Activated CD8-positive, alpha-beta memory T cell treated with anti-CD3 and anti-CD28 coated beads for 48 hours (primary cell): ENCODE measurements around the gene HEY2.
A peak's percentile ranks its signal among the peaks of the same experiment; 100 is the strongest.
"Not testable (repeated sequence)": the region's sequence is repeated elsewhere in the genome, so short reads cannot be mapped to it uniquely, and the experiment has no call there.

Experiments
- DNase-seq, 3 experiments: peaks; one replicate each; pipeline ENCODE4 v3.0.0-alpha.2; 2020; ENCODE audit warnings: low read depth in 2 of 3, low spot score in 2 of 3

The HEY2 gene

GRCh38 chr6:125749173-125749864 lies at the start of gene HEY2:
TSS of gene HEY2 (plus strand) at chr6:125749632. CDS start at chr6:125749777, 145 bp downstream.
- peak; percentile 63 to 78 (median 65) for DNase-seq

GRCh38 chr6:125700581-125701353 lies 48.7 kb upstream of the HEY2 start:
- DNase-seq: no peak

DNA sequence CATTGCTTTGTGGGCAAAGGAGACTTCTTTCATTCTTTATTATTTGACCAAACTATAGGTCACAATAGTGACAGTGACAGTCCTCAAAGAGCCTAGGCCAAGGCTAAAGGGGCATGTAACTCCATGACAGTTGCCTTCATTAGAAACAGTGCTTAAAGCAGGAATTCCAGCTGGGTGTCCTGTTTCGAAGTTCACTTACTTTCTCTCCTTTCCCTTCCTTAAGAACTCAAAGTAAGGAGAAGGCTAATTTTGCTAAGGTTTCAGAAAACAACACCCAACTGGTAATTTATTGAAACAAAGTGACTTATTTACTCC lies 48.1 kb upstream of the HEY2 start:
- DNase-seq: no peak

- DNase-seq: not testable (repeated sequence)
Observed at GRCh38 chr6:125703882-125704281, 45.5 kb upstream of the HEY2 start.

DNA sequence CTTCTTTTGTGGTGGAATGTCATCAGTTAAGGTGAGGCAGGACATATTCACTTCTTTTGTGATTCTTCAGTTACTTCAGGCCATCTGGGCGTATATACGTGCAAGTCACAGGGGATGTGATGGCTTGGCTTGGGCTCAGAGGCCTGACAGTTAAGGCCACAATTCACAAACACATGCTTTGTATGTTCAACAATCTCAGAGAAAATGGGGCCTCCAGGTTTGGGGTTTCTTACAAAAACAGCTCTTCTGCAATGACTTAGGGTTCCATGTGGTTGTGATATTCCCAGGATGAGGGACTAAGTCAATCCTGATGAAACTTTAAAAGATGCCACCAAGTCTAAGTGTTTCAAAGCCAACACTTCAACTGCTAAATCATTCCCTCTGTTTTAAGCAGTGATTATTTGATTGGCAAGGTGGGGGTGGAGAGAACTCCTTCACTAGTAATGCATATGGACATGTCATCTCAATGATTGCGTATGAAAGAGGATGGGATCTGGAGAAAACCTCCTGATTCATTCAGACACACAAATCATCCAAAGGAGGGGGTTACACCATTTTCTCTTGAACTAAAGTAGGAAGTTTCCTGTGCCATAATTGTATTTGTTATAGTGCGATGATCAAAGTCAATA lies 41.7 kb upstream of the HEY2 start:
- DNase-seq: no peak

DNA sequence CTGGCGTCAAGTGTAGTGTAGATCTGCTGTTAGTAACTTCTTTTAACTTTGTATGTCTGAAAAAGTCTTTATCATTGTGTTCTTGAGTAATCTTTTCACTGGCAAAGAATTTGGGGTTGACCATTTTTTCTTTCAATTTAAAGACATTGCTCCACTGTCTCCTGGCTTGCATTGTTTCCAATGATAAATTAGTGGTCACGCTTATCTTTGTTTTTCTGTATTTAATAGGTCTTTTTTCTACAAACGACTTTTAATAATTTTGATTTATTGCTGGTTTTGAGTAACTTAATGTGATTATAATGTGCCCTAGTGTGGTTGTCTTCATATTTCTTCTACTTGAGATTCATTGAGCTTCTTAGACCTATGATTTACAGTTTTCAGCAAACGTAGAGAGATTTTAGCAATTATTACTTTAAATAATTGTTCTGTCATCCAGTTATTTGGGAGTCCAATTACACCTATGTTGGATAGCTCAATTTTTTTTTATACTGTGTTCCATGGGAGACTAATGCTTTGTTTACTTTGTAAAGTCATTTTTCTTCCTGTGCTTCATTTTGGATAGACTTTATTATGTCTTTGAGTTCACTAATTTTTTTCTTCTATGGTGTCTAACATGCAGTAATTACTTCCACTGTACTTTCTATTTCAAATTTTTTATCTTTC lies 38.3 kb upstream of the HEY2 start:
- DNase-seq: no peak

GRCh38 chr6:125714441-125715090 lies 34.9 kb upstream of the HEY2 start:
- DNase-seq: no peak

DNA sequence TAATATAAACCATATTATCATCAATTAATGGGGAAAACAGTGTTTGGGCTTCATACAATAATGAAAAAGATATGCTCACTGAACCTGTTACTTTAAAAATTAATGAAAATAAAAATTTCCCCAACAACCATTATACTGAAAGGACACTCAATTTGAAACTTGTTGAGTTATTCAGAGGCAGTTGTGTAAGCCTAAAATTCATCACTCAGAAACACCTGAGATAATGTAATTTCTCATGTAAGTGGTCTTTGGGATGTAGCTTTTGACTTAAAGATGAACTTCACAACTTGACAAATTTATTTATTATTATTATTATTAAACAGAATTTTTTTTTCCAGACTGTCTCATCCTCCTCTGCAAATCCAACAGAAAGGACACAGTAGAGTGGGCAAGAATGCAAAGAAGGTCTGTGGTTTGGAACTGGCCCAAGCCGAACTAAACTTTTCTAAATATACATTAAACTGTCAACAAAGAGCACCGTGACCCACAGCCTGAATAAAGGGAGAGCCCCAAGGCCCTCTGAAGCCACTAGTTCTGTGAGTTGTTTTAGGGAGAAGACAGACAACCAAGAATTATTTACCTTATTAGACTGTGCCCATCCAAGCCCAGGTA lies 32.2 kb upstream of the HEY2 start:
- DNase-seq: no peak

DNA sequence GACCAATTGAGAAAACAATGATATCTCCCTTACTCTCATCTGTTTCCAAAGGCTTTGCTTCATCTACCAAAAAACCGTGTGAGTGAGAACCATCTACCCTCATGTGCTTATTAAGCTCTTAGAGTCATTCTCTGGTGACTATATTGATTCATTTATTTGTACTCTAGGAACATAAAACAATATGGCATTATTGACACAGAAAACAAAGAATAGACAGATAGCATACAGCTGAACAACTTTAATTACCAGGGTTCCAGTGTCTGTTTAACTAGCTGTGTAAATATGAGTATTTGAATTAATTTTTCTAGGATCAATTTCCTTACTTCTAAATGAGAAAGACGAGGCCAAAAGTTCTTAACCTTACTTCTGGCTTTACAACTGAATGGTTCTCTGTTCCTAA lies 31.3 kb upstream of the HEY2 start:
- no peak for DNase-seq

DNA sequence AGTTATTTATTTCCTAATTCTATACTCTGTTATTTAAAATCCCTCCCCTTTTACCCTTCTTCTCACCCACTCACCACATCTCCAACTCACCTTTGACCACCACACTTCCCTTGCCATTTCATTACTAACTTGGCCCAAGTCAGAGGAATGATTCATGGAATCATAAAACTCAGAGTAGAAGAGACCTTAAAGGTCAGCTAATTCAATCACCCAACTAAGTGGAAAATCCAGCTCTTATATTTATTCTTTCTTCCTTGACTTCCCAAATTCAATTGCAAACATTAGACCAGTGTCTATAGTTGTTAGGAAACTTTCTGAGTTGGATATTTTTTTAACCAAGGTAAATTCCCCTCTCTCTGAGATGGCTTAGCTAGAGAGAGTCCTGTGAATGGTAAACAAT lies 26.5 kb upstream of the HEY2 start:
- DNase-seq: no peak

GRCh38 chr6:125727216-125727615 lies 22.2 kb upstream of the HEY2 start:
- no peak for DNase-seq

GRCh38 chr6:125728739-125729138 lies 20.7 kb upstream of the HEY2 start:
- no peak for DNase-seq

- no peak for DNase-seq
Observed at GRCh38 chr6:125729983-125730382, 19.4 kb upstream of the HEY2 start.

DNA sequence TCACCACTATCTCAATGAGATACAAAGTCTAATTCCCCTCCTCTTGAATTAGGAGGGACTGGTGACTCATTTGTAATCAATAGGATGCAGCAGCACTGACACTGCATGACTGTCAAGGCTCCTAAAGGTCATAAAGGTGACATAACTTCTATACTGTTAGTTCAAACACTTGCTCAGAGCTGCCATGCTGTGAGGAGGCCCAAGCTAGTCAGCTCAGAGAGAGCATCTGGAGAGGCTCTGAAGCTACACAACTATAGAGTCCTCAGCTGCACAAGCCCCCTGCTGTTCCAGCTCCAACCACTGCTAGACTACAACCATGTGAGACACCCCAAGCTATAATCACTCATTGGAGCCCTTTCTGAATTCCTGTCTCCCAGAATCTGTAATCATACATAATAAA lies 17.0 kb upstream of the HEY2 start:
- no peak for DNase-seq

GRCh38 chr6:125733516-125734300 lies 15.7 kb upstream of the HEY2 start:
- no peak for DNase-seq

- DNase-seq: no peak
Observed at GRCh38 chr6:125738276-125738675, 11.2 kb upstream of the HEY2 start.

DNA sequence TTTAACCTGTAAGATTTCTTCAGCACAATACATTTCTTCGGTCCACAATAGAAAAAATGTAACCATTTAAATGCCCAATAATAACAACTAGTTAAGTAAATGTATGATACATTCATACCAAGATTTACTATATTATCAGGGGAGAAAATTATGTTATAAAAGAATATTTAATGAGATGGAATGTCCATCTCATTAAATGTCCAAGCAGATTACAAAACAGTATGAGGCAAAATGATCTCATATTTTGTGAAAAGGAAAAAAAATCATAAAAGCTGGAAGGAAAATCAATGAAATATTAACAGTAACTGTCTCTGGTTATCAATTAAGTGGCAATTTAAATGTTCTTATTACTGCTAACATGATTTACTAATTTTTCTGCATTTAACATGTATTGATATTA lies 10.1 kb upstream of the HEY2 start:
- no peak for DNase-seq

- DNase-seq: no peak
Observed at GRCh38 chr6:125741336-125741735, 8.1 kb upstream of the HEY2 start.

GRCh38 chr6:125742024-125742423 lies 7.4 kb upstream of the HEY2 start:
- DNase-seq: no peak

DNA sequence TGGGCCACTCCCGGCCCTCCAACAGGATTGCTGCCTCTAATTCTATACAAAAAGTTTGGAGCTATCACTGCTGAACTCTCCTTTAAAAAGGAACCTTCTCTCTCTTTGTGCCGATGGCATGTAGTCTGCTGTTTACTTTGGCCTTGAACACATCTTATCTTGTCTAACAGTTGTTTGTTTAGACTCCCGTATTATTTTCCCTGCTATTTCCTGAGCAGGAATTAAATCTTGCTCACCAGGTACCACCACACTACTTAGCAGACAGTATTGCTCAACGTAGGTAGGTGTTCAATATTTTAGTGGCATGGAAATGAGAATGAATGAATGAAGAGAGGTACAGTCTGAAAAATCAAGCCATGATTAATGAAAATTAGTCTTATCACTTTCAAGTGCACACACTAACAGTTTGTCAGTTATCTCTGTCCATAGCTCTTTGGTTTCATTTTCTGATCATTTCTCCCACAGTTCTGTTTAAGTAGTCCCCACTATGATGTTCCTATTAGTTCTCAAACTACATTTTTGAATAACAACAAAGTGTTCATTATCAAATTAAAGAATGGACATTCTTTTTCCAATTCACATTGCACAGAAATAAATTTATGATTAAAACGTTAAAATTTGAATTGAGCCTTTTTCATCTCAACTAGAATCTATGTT lies 6.8 kb upstream of the HEY2 start:
- DNase-seq: no peak
